Measurements from ENCODE around the gene PRKAG2.
A peak's percentile ranks its signal among the peaks of the same experiment; 100 is the strongest.

The PRKAG2 gene

GRCh38 chr7:151899513-151900360 lies 22.8 kb upstream of the PRKAG2 start:
- no peak for TF ChIP-seq ZFX (IDR thresholded peaks at IDR 0.05; ENCODE audit: borderline replicate concordance)
- TF ChIP-seq, protein P1, sequence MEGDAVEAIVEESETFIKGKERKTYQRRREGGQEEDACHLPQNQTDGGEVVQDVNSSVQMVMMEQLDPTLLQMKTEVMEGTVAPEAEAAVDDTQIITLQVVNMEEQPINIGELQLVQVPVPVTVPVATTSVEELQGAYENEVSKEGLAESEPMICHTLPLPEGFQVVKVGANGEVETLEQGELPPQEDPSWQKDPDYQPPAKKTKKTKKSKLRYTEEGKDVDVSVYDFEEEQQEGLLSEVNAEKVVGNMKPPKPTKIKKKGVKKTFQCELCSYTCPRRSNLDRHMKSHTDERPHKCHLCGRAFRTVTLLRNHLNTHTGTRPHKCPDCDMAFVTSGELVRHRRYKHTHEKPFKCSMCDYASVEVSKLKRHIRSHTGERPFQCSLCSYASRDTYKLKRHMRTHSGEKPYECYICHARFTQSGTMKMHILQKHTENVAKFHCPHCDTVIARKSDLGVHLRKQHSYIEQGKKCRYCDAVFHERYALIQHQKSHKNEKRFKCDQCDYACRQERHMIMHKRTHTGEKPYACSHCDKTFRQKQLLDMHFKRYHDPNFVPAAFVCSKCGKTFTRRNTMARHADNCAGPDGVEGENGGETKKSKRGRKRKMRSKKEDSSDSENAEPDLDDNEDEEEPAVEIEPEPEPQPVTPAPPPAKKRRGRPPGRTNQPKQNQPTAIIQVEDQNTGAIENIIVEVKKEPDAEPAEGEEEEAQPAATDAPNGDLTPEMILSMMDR (IDR thresholded peaks at IDR 0.05) = no peak
- no peak overlapping the region for H3K27ac ChIP-seq

DNA sequence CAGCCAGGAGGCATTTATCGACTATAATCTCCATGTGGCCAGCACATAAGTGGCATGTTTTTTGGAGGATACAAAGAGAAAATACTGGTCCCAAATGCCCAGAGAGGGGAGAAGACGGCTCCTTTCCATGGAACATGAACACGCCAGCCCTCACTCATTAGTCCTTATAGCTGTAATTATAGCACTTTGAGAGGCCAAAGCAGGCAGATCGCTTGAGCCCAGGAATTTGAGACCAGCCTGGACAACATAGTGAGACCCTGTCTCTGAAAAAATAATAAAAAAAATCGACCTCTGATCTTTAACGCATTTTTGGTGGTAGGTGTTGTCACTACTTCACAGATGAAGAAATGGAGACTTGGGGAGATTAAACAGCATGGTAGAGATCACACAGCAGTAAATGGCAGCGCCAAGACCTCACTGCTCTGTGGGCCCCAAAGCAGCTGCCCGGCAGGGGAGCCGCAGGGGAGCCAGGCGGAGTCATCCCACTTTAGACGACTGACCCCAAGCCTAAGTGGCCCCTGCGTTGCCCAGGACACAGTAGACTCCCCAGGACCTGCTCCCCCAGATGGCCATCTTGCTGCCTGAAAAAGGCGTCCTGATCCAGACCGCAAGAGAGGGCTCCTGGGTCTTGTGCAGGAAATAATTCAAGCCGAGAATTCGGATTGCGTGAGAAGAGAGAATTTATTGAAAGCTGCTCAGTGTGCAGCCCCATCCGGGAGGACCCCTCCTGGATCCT lies 21.2 kb upstream of the PRKAG2 start:
- TF ChIP-seq, protein P1 (IDR thresholded peaks at IDR 0.05) = no peak
- TF ChIP-seq ZFX (IDR thresholded peaks at IDR 0.05; ENCODE audit: borderline replicate concordance) = no peak
- H3K27ac ChIP-seq = no peak overlapping the region

DNA sequence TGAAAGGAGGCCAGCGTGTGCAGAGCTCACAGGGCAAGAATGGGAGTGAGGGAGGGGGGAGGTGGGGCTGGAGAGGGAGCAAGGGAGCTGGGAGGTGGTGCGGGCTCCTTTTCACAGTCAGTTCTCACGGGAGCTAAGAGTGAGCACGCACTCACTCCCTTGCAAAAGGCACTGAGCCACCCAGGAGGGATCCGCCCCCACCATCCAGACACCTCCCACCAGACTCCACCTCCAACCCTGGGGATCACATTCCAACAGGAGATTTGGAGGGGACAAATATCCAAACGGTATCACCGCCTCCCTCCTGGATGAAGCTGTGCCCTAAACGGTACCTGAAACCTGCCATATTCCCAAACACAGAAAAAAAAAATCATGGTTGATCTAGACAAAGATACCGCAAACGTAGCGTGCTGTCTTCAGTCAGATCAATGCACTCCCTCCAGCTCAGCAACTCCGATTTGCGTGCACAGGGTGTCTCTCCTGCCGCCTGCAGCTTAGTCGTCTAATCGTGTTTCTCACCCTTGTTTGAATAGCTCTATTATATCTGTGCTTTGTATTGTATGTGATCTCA lies 20.3 kb upstream of the PRKAG2 start:
- H3K27ac ChIP-seq = 0 out of 2 replicates have a peak overlapping the region, but pooled peaks have one; percentile 16
- TF ChIP-seq ZFX (IDR thresholded peaks at IDR 0.05; ENCODE audit: borderline replicate concordance) = no peak
- TF ChIP-seq, protein P1 (IDR thresholded peaks at IDR 0.05) = peak; percentile 29

DNA sequence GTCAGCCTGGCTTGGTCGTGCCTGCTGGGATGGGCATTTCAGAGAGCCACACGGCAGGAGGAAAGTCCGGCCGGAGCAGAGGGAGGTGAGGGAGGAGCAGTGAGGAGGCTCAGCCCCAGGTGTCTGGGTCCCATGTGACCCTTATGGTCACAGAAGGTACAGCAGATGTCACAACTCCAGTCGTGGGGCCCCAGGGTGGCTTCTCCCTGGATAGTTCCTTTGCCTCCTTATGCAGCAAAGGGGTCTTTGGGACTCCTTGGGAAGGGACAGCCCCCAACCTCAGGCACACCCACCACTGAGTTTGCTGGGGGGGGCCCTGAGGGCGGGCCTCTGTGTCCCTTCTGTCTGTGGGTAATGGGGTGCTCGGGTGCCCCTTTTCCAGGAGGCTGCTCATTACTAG lies 19.6 kb upstream of the PRKAG2 start:
- TF ChIP-seq, protein P1 (IDR thresholded peaks at IDR 0.05) = no peak
- TF ChIP-seq ZFX (IDR thresholded peaks at IDR 0.05; ENCODE audit: borderline replicate concordance) = no peak
- no peak overlapping the region for H3K27ac ChIP-seq

- no peak for TF ChIP-seq ZFX (IDR thresholded peaks at IDR 0.05; ENCODE audit: borderline replicate concordance)
- TF ChIP-seq, protein P1 (IDR thresholded peaks at IDR 0.05) = no peak
- H3K27ac ChIP-seq = no peak overlapping the region
Measured at GRCh38 chr7:151896086-151896485, 19.2 kb upstream of the PRKAG2 start.

GRCh38 chr7:151895631-151896031 lies 18.7 kb upstream of the PRKAG2 start:
- no peak overlapping the region for H3K27ac ChIP-seq
- TF ChIP-seq ZFX (IDR thresholded peaks at IDR 0.05; ENCODE audit: borderline replicate concordance) = no peak
- TF ChIP-seq, protein P1 (IDR thresholded peaks at IDR 0.05) = no peak
